NB4 (cell line): ENCODE measurements around the gene MBLAC1.

Source experiments
- POLR2A ChIP-seq: IDR thresholded peaks from 2 replicates; pipeline ENCODE4 v1.6.1; 2011; ENCODE audit warnings: mild to moderate bottlenecking; ENCODE audit not compliant: insufficient read length; ENCODE audit errors: extremely low read depth
- TF ChIP-seq, protein P1 (sequence below): IDR thresholded peaks from one replicate; pipeline ENCODE4 v1.5.1; 2012; ENCODE audit warnings: low read depth, low read length
- TF ChIP-seq, protein P2 (sequence below): IDR thresholded peaks from 2 replicates; pipeline ENCODE4 v1.6.1; 2011; ENCODE audit warnings: low read depth, low read length

DNA sequence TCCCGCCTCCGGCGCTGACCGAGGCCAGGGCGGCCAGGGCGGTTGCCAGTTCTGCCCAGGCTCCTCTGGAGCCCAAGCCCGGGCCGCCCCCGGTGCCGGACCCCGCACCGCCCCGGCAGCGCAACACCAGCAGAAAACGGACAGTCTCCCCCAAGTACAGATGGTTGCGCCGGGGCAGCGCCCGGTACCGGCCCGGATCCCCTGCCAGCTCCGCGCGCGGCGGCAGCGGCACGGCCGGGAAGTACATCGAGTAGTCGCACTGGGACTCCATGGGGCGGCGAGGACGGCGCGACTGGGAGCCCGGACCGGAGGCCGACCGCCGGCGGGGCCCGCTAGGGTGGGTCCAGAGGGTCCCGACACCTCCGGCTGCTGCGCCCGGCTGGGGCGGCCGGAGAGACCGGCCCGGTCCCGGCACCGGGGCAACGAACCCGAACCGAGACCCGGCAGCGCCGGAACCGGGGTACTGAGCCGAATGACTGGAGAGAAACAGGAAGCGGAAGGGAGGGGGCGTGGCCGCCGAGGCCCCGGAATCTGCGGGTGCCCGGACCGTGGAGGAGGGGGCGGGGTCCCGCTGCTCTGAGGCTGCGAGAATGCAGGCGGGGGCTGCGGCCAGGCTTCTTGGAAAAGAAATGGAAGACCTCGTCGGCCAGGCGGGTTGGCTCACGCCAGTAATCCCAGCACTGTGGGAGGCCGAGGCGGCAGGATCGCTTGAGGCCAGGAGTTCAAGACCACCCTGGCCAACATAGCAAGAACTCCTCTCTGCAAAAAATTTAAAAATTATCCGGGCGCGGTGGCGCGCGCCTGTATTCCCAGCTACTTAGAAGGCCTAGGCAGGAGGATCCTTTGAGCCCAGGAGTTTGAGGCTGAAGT, 31.7 kb downstream of the MBLAC1 start, which contains the start of gene TRAPPC14:
- TF ChIP-seq, protein P1, sequence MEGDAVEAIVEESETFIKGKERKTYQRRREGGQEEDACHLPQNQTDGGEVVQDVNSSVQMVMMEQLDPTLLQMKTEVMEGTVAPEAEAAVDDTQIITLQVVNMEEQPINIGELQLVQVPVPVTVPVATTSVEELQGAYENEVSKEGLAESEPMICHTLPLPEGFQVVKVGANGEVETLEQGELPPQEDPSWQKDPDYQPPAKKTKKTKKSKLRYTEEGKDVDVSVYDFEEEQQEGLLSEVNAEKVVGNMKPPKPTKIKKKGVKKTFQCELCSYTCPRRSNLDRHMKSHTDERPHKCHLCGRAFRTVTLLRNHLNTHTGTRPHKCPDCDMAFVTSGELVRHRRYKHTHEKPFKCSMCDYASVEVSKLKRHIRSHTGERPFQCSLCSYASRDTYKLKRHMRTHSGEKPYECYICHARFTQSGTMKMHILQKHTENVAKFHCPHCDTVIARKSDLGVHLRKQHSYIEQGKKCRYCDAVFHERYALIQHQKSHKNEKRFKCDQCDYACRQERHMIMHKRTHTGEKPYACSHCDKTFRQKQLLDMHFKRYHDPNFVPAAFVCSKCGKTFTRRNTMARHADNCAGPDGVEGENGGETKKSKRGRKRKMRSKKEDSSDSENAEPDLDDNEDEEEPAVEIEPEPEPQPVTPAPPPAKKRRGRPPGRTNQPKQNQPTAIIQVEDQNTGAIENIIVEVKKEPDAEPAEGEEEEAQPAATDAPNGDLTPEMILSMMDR: no peak
- TF ChIP-seq, protein P2, sequence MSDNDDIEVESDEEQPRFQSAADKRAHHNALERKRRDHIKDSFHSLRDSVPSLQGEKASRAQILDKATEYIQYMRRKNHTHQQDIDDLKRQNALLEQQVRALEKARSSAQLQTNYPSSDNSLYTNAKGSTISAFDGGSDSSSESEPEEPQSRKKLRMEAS: peak; percentile 29; the same call in 1 of the 2 replicates
- peak; percentile 73 for TF ChIP-seq POLR2A
